Measurements from ENCODE around the gene NUS1. TPM values are rescaled to one million over a fixed set of nuclear protein-coding genes. Genes with fewer than 3 reads are reported as not detected.
A peak's percentile ranks its signal among the peaks of the same experiment; 100 is the strongest.
"Not testable (repeated sequence)": the region's sequence is repeated elsewhere in the genome, so short reads cannot be mapped to it uniquely, and the experiment has no call there.

NUS1 gene
- total RNA-seq, 4 donors from 2014 or later: 6.1 to 34.6 (median 25.8) TPM

DNA sequence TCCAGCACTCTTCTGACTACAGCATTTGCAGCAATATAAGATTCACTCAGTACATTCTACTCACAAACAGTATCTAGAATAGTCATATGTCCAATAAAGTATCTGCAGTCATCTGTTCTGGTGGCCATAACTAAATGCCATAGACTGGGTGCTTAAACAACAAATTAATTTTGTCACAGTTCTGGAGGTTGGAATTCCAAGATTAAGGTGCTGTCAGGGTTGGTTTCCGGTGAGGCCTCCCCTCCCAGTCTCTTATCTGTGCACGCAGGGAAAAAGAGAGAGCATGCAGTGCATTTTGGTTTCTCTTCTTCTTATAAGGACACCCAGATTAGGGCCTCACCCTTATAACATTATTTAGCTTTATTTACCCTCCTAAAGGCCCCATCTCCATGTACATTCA lies 21.3 kb upstream of the NUS1 start:
- TF ChIP-seq CTCF (IDR thresholded peaks at IDR 0.05) (no peak), POLR2A (IDR thresholded peaks at IDR 0.05) (no peak)
- H3K36me3 ChIP-seq: no peaks in the 10 kb centered on the region
- no peaks in the 10 kb centered on the region for H3K9me3 ChIP-seq
- H3K27me3 ChIP-seq: no peaks in the 10 kb centered on the region
- DNase-seq: no peak
- H3K4me1 ChIP-seq: no peaks in the 10 kb centered on the region
- H3K4me3 ChIP-seq: no peak overlapping the region
- intact Hi-C loops (cut with DNase I; ENCODE audit: low total_unique reads): no loop called here
- no peak overlapping the region for H3K27ac ChIP-seq

GRCh38 chr6:117655380-117655779 lies 19.9 kb upstream of the NUS1 start:
- H3K36me3 ChIP-seq: no peaks in the 10 kb centered on the region
- no peaks in the 10 kb centered on the region for H3K27me3 ChIP-seq
- H3K27ac ChIP-seq: no peak overlapping the region
- intact Hi-C loops (cut with DNase I; ENCODE audit: low total_unique reads): no loop called here
- no peaks in the 10 kb centered on the region for H3K4me1 ChIP-seq
- H3K9me3 ChIP-seq: no peaks in the 10 kb centered on the region
- no peak for DNase-seq
- TF ChIP-seq POLR2A (IDR thresholded peaks at IDR 0.05): no peak
- TF ChIP-seq CTCF (IDR thresholded peaks at IDR 0.05): no peak
- H3K4me3 ChIP-seq: no peak overlapping the region

DNA sequence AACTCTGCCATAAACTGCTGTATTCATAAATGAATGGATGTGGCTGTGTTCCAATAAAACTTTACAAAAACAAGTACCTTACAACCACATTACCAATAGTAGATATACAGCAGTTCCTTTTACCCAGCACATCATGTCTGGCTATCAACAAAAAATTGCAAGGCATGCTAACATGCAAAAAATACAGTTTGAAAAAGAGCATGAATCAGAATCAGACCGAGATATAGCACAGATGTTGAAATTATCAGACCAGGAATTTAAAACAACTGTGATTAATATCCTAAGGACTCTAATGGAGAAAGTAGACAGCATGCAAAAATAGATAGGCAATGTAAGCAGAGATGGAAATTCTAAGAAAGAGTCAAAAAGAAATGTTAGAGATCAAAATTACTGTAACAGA lies 8.4 kb upstream of the NUS1 start:
- Histone ChIP-seq H3K27me3 (no peaks in the 10 kb centered on the region), H3K4me3 (no peak overlapping the region), H3K36me3 (no peaks in the 10 kb centered on the region), H3K27ac (no peak overlapping the region), H3K9me3 (no peaks in the 10 kb centered on the region), H3K4me1 (no peaks in the 10 kb centered on the region)
- intact Hi-C loops (cut with DNase I; ENCODE audit: low total_unique reads): no loop called here
- no peak for TF ChIP-seq CTCF (IDR thresholded peaks at IDR 0.05)
- TF ChIP-seq POLR2A (IDR thresholded peaks at IDR 0.05): no peak
- DNase-seq: no peak

GRCh38 chr6:117668736-117669135 lies 6.5 kb upstream of the NUS1 start:
- no peak for TF ChIP-seq POLR2A (IDR thresholded peaks at IDR 0.05)
- TF ChIP-seq CTCF (IDR thresholded peaks at IDR 0.05): no peak
- H3K27ac ChIP-seq: no peak overlapping the region
- no peaks in the 10 kb centered on the region for H3K27me3 ChIP-seq
- intact Hi-C loops (cut with DNase I; ENCODE audit: low total_unique reads): no loop called here
- no peaks in the 10 kb centered on the region for H3K4me1 ChIP-seq
- H3K36me3 ChIP-seq: no peaks in the 10 kb centered on the region
- no peak overlapping the region for H3K4me3 ChIP-seq
- no peak for DNase-seq
- no peaks in the 10 kb centered on the region for H3K9me3 ChIP-seq

- Histone ChIP-seq H3K27ac (peak overlapping the region; percentile 82 to 85), H3K4me1 (no peaks in the 10 kb centered on the region), H3K4me3 (peak overlapping the region; percentile 65 to 79), H3K36me3 (no peaks in the 10 kb centered on the region), H3K9me3 (no peaks in the 10 kb centered on the region), H3K27me3 (no peaks in the 10 kb centered on the region)
- intact Hi-C loops (cut with DNase I; ENCODE audit: low total_unique reads): no loop called here
- DNase-seq: no peak
- no peak for TF ChIP-seq POLR2A (IDR thresholded peaks at IDR 0.05)
- TF ChIP-seq CTCF (IDR thresholded peaks at IDR 0.05): no peak
These were observed 766 bp upstream of the NUS1 start for GRCh38 chr6:117674503-117674902.

- DNase-seq: peak in 1 of 2 donors; percentile 23
- H3K36me3 ChIP-seq; H3K27me3 ChIP-seq; H3K9me3 ChIP-seq; H3K4me1 ChIP-seq; intact Hi-C loops (cut with DNase I; ENCODE audit: low total_unique reads): not testable (repeated sequence)
- Histone ChIP-seq H3K4me3 (peak overlapping the region; percentile 65 to 79), H3K27ac (peak overlapping the region; percentile 82 to 85)
These were observed 511 bp downstream of the NUS1 start for GRCh38 chr6:117675658-117676301.

All from uterus (tissue), 4 donors.